Activated T-cell treated with anti-CD3 and anti-CD28 coated beads for 1 hour (primary cell): ENCODE data around the gene ZNF813.
A peak's percentile ranks its signal among the peaks of the same experiment; 100 is the strongest.
"Not testable (repeated sequence)": the region's sequence is repeated elsewhere in the genome, so short reads cannot be mapped to it uniquely, and the experiment has no call there.

Experiments
- DNase-seq: peaks from one replicate; pipeline ENCODE4 v3.0.0-alpha.2; 2020; ENCODE audit warnings: low read depth

ZNF813 gene

GRCh38 chr19:53483751-53484150 lies 16.2 kb downstream of the ZNF813 start:
- not testable (repeated sequence) for DNase-seq

- no peak for DNase-seq
Observed at GRCh38 chr19:53485046-53486004, 17.8 kb downstream of the ZNF813 start.

- DNase-seq, result no peak
Observed at GRCh38 chr19:53492153-53492552, 24.6 kb downstream of the ZNF813 start.

GRCh38 chr19:53497311-53498023 lies 29.9 kb downstream of the ZNF813 start:
- not testable (repeated sequence) for DNase-seq

- DNase-seq, result not testable (repeated sequence)
Observed at GRCh38 chr19:53498024-53498395, 30.5 kb downstream of the ZNF813 start.

GRCh38 chr19:53503151-53503550 lies 35.6 kb downstream of the ZNF813 start:
- not testable (repeated sequence) for DNase-seq

- DNase-seq, result not testable (repeated sequence)
Observed at GRCh38 chr19:53503671-53504364, 36.3 kb downstream of the ZNF813 start.

- DNase-seq, result not testable (repeated sequence)
Observed at GRCh38 chr19:53504365-53504703, 36.8 kb downstream of the ZNF813 start.

GRCh38 chr19:53504885-53505284 lies 37.4 kb downstream of the ZNF813 start:
- DNase-seq, result no peak

GRCh38 chr19:53506728-53507127 lies 39.2 kb downstream of the ZNF813 start:
- no peak for DNase-seq

GRCh38 chr19:53507523-53508442 lies 40.2 kb downstream of the ZNF813 start:
- DNase-seq, result no peak

- no peak for DNase-seq
Observed at GRCh38 chr19:53509443-53509842, 41.9 kb downstream of the ZNF813 start.

- no peak for DNase-seq
Observed at GRCh38 chr19:53509845-53510244, 42.3 kb downstream of the ZNF813 start.

GRCh38 chr19:53511357-53511756 lies 43.8 kb downstream of the ZNF813 start:
- DNase-seq, result no peak

- DNase-seq, result peak; percentile 33
Observed at GRCh38 chr19:53511933-53512374, 44.4 kb downstream of the ZNF813 start.

GRCh38 chr19:53515047-53515446 lies 47.5 kb downstream of the ZNF813 start:
- DNase-seq, result not testable (repeated sequence)

GRCh38 chr19:53517114-53517741 lies 49.7 kb downstream of the ZNF813 start:
- DNase-seq, result no peak

- DNase-seq, result no peak
Observed at GRCh38 chr19:53518121-53518520, 50.6 kb downstream of the ZNF813 start.

GRCh38 chr19:53518716-53519115 lies 51.2 kb downstream of the ZNF813 start:
- no peak for DNase-seq

GRCh38 chr19:53519446-53519845 lies 51.9 kb downstream of the ZNF813 start:
- DNase-seq, result no peak

- DNase-seq, result no peak
Observed at GRCh38 chr19:53520163-53520546, 52.6 kb downstream of the ZNF813 start.
